ENCODE measurements around the gene GPR15. TPM values are rescaled to one million over a fixed set of nuclear protein-coding genes. Genes with fewer than 3 reads are reported as not detected.

GPR15 gene
- not detected for total RNA-seq
- long read RNA-seq, donor 1 = 0 reads
- long read RNA-seq, donor 2 = 0 reads

DNA sequence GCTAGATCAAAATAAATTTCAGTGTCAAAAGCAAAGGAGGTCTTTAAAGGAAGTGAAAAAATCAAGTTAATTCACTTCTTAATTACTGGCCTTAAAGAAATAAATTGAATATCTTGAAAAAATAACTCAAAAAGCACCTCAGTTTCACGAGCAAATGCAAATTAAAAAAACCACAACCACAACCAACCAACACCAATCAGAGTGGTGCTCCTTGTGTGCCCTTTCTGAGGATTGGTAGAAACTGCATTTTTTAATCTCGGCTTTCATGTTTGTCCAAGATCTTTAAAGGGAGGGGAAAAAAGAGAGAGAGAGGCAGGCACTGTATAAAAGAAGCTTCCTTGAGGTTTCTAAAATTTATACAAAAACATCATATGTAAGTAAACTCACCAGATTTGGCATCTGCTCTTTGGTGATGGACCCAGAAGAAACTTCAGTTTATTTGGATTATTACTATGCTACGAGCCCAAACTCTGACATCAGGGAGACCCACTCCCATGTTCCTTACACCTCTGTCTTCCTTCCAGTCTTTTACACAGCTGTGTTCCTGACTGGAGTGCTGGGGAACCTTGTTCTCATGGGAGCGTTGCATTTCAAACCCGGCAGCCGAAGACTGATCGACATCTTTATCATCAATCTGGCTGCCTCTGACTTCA, at the start of gene GPR15:
TSS of gene GPR15 (plus strand) at position 357 of the 653 bp plus-strand sequence. CDS start at position 413, 56 bp downstream.
- intact Hi-C loops (cut with DNase I) = no loop called here
- DNase-seq (ENCODE audit: low spot score) = no peak

- DNase-seq (ENCODE audit: low spot score) = peak; percentile 44
- intact Hi-C loops (cut with DNase I) = no loop called here
Measured at GRCh38 chr3:98482717-98483482, 48.9 kb upstream of the GPR15 start.

- no peak for DNase-seq (ENCODE audit: low spot score)
- intact Hi-C loops (cut with DNase I) = no loop called here
Measured at GRCh38 chr3:98483626-98484025, 48.2 kb upstream of the GPR15 start.

GRCh38 chr3:98497381-98497780, 34.4 kb upstream of the GPR15 start, which contains the start of gene OR5K2:
Gene OR5K2 (plus strand): TSS chr3:98497681. CDS start chr3:98497681, 0 bp downstream.
- DNase-seq (ENCODE audit: low spot score) = no peak
- intact Hi-C loops (cut with DNase I) = no loop called here

DNA sequence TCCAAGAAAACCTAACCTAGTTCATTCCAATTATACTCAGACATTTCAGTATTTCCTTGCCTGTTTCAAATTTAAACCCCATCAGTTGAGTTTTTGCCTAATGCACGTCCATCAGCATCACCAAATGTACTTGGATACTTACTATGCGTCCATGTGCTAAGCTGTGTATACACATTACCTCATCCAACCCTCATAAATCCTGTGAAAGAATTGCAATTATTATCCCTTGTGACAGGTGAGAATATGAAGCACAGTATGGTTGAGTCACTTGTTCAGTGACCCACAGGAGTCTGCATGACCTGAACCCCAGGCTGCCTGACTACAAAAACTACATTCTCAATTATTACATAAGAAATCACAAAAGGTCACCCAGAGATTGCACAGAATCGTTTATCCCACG, 31.8 kb upstream of the GPR15 start:
- DNase-seq (ENCODE audit: low spot score) = no peak
- intact Hi-C loops (cut with DNase I) = no loop called here

DNA sequence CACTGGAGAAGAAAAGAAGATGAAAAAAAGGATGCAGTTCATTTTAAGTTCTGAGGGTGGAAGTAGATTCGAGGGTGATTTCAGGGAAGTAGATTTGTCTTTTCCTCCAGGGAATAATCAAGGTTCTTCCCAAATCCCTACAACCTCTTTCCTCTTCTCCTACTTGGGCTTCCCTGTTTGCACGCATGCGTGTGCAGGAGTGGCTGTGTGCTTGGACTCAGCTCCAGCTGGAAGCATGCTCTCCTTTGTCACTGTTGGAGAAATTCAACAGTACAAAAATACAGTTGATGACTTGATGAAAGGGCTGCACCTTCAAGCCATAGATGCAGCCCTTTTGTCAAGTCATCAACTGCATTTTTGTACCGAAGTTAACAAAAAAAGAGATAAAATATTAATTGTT, 30.5 kb upstream of the GPR15 start:
- intact Hi-C loops (cut with DNase I) = no loop called here

GRCh38 chr3:98501863-98502576, 29.8 kb upstream of the GPR15 start:
- intact Hi-C loops (cut with DNase I) = no loop called here
- no peak for DNase-seq (ENCODE audit: low spot score)

More for the DNA sequence above, 30.5 kb upstream of the GPR15 start:
- DNase-seq (ENCODE audit: low spot score) = no peak

GRCh38 chr3:98504539-98504938, 27.2 kb upstream of the GPR15 start:
- intact Hi-C loops (cut with DNase I) = no loop called here
- no peak for DNase-seq (ENCODE audit: low spot score)

- no peak for DNase-seq (ENCODE audit: low spot score)
- intact Hi-C loops (cut with DNase I) = no loop called here
Measured at GRCh38 chr3:98508582-98508981, 23.2 kb upstream of the GPR15 start.

- no peak for DNase-seq (ENCODE audit: low spot score)
- intact Hi-C loops (cut with DNase I) = no loop called here
Measured at GRCh38 chr3:98512576-98512975, 19.2 kb upstream of the GPR15 start.

- intact Hi-C loops (cut with DNase I) = no loop called here
- peak; percentile 71 for DNase-seq (ENCODE audit: low spot score)
Measured at GRCh38 chr3:98513091-98513511, 18.7 kb upstream of the GPR15 start.

- intact Hi-C loops (cut with DNase I) = no loop called here
- DNase-seq (ENCODE audit: low spot score) = no peak
Measured at GRCh38 chr3:98513736-98514135, 18.0 kb upstream of the GPR15 start.

GRCh38 chr3:98514948-98515347, 16.8 kb upstream of the GPR15 start:
- intact Hi-C loops (cut with DNase I) = no loop called here
- DNase-seq (ENCODE audit: low spot score) = no peak

DNA sequence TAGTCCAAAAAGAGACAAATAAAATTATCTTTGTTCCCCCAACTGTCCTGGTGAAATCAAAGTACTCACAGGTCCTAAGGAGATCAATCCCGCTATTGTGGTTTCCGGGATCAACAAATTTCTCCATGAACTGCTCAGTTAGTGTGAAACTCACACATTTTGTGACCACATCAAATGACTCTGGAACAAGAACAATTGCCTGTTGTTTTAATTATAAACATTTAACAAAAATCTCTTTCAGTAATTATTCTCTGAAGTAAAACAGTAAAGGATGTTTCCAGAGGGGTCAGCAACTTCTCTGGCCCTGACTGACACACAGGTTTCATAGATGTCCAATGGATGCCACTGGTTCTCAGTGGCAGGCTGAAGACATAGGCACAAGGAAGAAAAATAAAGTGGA, 13.0 kb upstream of the GPR15 start:
- no peak for DNase-seq (ENCODE audit: low spot score)
- intact Hi-C loops (cut with DNase I) = no loop called here

- intact Hi-C loops (cut with DNase I) = no loop called here
- DNase-seq (ENCODE audit: low spot score) = no peak
Measured at GRCh38 chr3:98519351-98519750, 12.4 kb upstream of the GPR15 start.

DNA sequence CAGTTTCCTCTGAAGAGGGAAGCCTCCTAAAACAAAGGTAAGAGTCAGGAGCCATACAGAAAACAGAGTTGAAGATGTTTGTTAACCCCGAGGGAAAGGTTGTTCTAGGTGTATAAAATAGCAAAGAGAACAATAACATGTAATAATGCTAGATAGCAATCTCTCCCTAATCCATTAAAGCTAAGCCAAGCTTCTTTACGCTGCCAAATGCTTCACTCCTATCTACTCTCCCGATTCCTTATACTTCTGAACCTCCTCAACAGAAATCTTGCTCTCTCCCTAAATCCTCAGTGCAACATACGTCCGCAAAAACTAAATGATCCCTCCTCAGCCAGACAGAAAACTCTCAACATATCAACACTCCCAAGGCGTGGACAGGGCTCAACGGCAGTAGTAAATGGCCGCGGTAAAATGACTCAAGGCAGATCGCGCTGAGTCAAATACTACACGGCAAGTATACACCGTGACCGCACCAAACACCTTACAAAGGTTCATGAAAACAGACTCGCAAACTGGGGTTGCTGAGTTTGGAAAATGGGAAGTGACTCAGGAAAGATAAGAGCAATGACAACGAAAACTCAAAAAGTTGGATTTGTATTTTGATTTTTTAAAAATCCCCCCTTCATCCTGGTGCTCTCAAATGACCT, 9.8 kb upstream of the GPR15 start:
- intact Hi-C loops (cut with DNase I) = no loop called here

GRCh38 chr3:98522544-98523281, 9.1 kb upstream of the GPR15 start, which contains the start of gene CLDND1:
Gene CLDND1 (minus strand): TSS chr3:98522902. CDS start chr3:98521424, 1,478 bp downstream.
- DNase-seq (ENCODE audit: low spot score) = peak; percentile 99
- intact Hi-C loops (cut with DNase I) = no loop called here

More for the DNA sequence above, 9.8 kb upstream of the GPR15 start:
- no peak for DNase-seq (ENCODE audit: low spot score)

DNA sequence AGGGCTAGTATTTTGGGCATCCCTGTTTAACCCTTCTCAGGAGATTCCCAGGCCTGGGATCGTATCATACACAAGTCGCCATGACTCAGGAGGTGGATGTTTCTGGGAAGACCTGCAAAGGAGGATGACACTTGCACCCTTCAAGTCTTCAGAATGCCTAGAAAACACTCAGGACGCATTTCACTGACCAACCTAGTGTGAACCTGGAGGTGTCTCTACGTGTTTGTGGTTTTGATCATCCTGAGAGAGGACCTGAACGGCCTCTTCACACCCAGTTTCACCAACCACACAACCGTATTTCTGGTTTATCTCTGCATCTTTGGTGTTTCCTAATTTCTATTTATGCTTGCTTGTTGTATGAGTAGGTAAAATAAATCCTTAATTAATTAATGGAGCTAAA, 6.3 kb upstream of the GPR15 start:
- no peak for DNase-seq (ENCODE audit: low spot score)
- intact Hi-C loops (cut with DNase I) = no loop called here

Data from posterior vena cava (tissue), 2 donors.